GM12892 (cell line): Measurements from ENCODE around the gene ADARB2.
"Not testable (repeated sequence)": the region's sequence is repeated elsewhere in the genome, so short reads cannot be mapped to it uniquely, and the experiment has no call there.

Experiments used
- DNase-seq: peaks from one replicate; pipeline ENCODE4 v3.0.0; 2011; ENCODE audit not compliant: insufficient read length
- FAIRE-seq: peaks from 2 replicates; lab custom pipeline; 2011; peaks lifted over from hg19 to GRCh38; lab: Jason Lieb, UNC
- POLR2A ChIP-seq: IDR thresholded peaks from 2 replicates; pipeline ENCODE4 v1.6.1; 2011; ENCODE audit warnings: low read depth, low read length, control low read depth
- POLR2AphosphoS5 ChIP-seq: IDR thresholded peaks from 2 replicates; pipeline ENCODE4 v1.6.1; 2011; ENCODE audit warnings: low read depth, low read length, control low read depth
- TAF1 ChIP-seq: IDR thresholded peaks from 2 replicates; pipeline ENCODE4 v1.6.1; 2011; ENCODE audit warnings: low read depth, mild to moderate bottlenecking, control low read depth, low read length, borderline replicate concordance

The ADARB2 gene

DNA sequence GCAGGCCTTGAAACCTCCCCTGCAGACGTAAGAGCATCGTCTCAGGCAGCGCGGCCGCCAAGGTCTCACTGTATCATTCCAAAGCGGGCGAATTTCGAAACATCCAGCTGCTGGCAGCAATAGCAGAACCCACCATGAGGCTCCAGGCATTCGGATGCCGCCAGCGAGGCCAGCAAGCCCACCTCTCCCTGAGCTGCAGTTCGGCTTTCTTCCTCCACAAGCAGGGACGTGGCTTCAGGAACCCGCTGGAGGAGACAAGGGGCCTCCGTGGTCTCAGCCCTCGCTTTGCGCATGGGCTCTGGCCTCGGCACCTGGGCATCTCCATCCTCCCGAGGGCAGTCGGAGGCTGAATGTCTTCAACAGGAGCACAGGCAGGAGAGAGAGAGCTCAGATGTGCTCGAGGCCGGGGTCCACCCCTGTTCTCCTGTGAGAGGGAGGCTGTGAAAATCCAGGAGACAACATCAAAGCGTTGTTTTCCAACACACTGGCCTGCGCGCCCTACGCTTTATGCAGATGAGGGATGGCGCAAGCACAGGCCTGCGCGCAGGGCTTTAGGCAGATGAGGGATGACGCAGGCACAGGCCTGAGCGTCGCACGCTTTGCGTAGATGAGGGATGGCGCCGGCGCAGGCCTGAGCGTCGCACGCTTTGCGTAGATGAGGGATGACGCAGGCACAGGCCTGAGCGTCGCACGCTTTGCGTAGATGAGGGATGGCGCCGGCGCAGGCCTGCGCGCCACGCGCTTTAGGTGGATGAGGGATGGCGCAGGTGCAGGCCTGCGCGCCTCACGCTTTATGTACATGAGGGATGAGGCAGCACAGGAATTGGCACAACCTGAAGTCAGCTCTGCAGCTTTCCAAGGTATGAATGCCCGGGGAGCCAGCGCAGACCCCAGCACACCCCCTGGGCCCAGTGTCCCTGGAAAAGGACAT, 577.9 kb downstream of the ADARB2 start:
- DNase-seq (no peak), FAIRE-seq (no peak)
- TF ChIP-seq POLR2A: no peak
- TF ChIP-seq POLR2AphosphoS5: no peak
- no peak for TF ChIP-seq TAF1

DNA sequence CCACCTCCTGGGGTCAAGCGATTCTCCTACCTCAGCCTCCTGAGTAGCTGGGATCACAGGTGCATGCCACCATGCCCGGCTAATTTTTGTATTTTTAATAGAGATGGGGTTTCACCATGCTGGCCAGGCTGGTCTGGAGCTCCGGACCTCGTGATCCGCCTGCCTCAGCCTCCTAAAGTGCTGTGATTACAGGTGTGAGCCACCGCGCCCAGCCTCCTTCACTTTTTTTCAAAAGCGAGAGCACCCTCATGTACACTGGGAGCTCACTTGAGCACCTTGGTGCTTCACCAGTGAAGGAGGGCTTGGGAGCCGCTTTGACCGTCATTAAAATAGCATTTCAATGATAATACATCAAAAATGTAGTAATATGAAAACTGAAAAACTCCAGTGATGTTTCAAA, 578.8 kb downstream of the ADARB2 start:
- DNase-seq, FAIRE-seq: not testable (repeated sequence)

DNA sequence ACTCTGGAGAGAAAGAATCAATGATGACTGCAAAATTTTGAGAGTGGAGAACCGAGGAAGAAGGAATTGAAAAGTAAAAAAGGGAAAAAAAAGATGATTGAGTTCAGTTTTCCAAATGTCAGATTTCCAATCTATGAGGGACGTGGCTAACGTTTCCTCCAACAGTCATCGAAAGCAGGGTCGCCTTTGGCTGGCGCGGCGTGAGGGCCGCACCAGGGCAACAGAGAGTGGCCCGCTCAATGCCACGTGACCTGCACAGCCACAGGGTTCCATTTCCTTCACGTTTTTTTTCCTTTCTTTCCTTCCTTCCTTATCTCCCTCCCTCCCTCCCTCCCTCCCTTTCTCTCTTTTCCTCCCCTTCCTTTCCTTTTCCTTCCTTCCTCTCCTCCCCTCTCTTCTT, 579.3 kb downstream of the ADARB2 start:
- TF ChIP-seq POLR2A: no peak
- FAIRE-seq (no peak), DNase-seq (no peak)

DNA sequence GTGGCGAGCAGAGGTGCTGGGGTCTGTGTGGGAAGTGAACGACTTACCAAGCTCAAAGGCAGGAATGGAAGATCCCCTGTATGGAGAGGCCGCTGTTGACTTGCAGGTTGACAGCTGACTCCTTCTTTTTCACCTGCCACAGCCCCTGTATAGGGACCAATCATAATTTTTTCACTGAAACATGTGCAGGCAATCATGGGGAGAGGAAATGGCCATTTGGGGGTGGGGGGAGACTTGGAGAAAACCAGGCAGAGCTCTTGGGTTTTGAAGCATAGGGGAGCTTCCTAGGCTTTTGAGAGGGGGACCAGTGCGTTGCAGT, 579.8 kb downstream of the ADARB2 start:
- no peak for DNase-seq
- no peak for FAIRE-seq
- TF ChIP-seq POLR2AphosphoS5 (no peak), POLR2A (no peak), TAF1 (no peak)

DNA sequence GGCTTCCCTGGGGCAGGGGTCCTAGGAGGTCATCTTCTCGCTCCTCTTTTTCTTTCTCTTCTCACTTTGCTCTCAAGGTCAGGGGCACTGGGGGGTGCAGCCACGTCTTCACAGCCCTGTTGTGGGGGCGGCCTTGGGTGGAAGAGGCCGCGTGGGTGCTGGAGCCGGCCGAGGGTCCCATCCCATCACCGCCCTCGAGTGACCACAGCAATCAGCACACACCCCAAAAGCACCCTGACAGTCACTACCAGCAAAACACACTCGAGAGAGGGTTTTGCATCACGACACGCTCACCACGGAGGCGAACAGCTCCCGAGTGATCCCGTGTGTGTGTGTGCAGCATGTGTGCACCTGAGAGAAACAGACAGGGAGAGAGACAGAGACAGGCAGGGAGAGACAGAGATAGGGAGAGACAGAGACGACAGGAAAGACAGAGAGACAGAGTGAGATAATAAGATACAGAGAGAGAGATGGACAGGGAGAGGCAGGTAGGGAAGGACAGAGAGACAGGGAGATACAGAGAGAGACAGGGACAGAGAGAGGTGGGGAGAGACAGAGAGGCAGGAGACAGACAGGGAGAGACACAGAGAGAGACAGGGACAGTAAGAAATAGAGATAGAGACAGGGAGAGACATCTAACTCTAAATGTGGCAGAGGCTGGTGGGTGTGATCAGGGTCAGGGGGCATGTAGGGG, 580.3 kb downstream of the ADARB2 start:
- TF ChIP-seq POLR2AphosphoS5 (no peak), POLR2A (no peak), TAF1 (no peak)
- FAIRE-seq (no peak), DNase-seq (no peak)

DNA sequence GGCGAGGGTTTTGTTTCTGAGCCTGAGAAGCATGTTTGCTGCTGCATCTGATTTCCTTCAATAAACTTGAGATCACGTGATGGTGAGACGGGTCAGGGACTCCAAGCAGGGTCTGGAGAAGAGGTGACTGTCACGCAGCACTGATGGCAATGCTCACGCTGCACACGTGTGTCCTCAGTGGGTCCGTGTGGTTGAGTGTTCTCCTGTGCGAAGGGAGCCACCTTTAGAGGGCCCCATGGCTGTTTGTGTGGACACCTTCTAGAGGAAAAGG, 580.8 kb downstream of the ADARB2 start:
- TF ChIP-seq POLR2AphosphoS5 (no peak), TAF1 (no peak), POLR2A (no peak)
- no peak for DNase-seq
- no peak for FAIRE-seq

DNA sequence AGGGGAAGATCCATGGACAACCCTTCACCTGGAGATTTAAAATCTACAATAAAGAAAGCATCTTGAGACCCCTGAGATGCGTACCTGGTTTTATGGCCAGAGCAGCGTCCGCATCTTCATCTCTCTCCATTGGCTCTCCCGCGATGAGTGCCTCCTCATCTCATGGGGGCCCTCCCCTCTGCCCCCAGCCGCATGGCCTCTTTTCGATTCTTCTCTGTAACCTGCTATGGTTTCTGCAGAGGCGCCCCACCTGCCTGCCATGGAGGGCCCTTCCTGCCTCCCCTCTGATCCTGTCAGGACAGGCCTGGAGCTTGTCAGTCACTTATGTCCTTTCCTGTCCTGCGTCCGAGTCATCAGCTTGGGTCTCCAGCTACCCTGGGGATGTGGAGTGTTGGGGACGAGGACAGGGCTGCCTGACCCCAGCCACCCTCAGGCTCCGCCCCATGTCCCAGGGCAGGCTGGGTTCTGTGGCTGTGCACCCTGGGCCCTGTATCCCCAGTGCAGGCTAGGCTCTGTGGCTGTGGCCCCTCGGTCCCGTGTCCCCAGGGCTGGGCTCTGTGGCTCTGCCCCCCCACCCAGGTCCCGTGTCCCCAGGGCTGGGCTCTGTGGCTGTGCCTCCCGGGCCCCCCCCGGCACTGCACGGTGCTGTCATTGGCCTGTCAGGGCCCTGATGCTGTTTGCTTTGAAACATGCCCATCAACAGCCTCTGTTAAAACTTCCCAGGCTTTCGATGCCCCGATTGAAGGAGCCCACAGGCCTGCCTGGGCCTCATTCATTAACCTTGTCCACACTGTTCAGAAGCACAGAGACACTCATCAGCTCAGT, 581.3 kb downstream of the ADARB2 start:
- DNase-seq (no peak), FAIRE-seq (no peak)
- no peak for TF ChIP-seq TAF1

DNA sequence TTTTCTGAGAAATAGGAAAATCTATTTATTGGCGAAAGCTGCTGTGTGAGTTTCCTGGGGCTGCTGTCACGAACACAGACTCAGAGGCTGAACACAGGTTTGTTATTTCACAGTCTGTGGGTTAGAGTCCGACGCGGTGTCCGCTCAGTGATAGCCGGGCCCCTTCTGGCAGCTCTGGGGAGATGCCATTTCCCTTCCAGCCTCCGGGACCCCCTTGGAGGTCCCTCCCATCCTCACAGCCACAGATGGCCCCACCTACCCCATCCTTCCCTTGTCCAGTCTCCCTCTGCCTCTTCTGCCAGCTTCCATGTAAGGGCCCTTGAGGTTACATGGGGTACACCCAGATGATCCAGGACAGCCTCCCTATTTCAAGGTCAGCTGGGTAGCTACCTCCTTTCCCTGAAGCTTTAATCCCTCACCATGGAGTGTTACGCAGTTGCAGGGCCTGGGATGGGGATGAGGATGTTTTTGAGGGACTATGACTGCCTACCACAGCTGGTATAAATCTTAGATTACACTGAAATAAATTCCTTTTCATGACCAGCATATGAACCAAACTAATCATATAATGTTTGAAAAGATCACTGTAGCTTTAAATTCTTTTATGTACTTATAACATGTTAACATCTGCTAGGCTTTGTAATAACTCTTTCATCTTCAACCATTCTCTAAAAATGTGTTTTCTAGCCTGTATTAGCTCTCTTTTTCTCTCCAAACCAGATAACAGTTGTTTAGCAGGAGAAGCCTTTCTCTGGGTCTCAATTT, 582.6 kb downstream of the ADARB2 start:
- TF ChIP-seq TAF1 (no peak), POLR2AphosphoS5 (no peak), POLR2A (no peak)
- DNase-seq (no peak), FAIRE-seq (no peak)

DNA sequence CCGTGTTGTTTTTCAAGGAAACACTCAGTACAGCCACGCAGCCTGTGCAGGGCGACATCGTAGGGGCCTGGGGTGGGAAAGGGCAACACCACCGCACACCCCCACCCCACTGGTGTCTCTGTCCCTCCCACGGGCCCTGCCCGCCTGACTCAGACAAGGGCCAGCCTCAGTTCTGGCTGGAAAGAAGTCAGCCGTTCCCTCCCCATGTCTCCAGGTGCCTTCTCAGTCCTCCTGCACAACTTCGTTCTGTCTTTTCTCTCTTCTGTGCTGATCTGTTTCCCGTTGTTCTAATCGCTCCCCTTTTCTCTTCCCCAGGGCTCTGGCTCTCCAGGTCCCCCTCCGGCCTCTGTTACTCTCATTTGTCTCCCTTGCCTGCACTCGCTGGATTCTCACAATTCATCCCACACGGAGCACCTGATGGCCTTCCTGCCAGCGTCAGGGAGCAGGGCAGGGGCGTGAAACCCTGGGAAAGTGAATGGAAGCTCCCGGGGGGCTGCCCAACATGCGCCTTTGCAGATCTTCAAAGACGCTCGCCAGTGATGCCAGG, 583.4 kb downstream of the ADARB2 start:
- TF ChIP-seq POLR2AphosphoS5 (no peak), POLR2A (no peak), TAF1 (no peak)
- FAIRE-seq (no peak), DNase-seq (no peak)

DNA sequence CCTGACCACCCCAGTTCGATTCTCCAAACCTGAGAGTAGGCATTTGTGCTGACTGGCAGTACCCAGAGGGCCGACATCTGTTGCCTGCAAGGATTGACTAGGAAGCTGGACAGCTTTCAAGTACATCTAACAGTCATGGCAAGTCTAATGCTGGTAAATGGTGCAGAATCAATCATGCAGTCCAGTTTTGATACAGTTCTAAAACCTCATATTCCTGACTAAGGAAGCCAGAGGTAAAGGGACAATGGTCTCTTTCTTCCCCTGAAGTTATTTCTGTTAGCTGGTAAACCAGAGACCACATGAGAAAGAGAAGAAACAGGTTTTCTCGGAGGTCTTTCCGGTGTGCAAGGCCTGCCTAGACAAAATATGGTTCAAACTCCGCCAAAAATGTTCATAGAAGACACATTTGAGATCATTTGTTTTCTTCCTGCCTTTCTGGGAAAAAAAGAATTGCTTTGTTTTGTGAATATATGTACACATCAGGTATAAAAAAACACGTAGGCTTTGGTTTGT, 584.0 kb downstream of the ADARB2 start:
- TF ChIP-seq TAF1 (no peak), POLR2AphosphoS5 (no peak), POLR2A (no peak)
- DNase-seq: no peak
- no peak for FAIRE-seq
